Esophagus squamous epithelium (tissue), 5 donors: ENCODE measurements around the gene EHMT1. TPM values are rescaled to one million over a fixed set of nuclear protein-coding genes. Genes with fewer than 3 reads are reported as not detected.

ENCODE experiments used
- DNase-seq: peaks from one replicate; lab custom pipeline; 2025; lab: John Stamatoyannopoulos, UW
- H3K27ac ChIP-seq, 4 donors: fragments of 200-600 bp; sonication (generic); one replicate each; pipeline ENCODE4 v1.5.1; 2016 to 2019; ENCODE audit warnings: mild to moderate bottlenecking in 1 of 4
- H3K27me3 ChIP-seq, 4 donors: fragments of 200-600 bp; sonication (generic); 1 replicate in 3 of 4; 2 replicates in 1 of 4; pipeline versions ENCODE4 v1.5.1 to v1.6.0; 2017 to 2021; ENCODE audit warnings: antibody characterized with exemption in 1 of 4
- H3K36me3 ChIP-seq, 3 donors: fragments of 200-600 bp; sonication (generic); one replicate each; pipeline ENCODE4 v1.5.1; 2016 to 2019
- H3K4me1 ChIP-seq, 3 donors: fragments of 200-600 bp; sonication (generic); one replicate each; pipeline ENCODE4 v1.5.1; 2017 to 2019
- H3K4me3 ChIP-seq, 4 donors: fragments of 200-600 bp; sonication (generic); 1 replicate in 3 of 4; 2 replicates in 1 of 4; pipeline ENCODE4 v1.5.1; 2016 to 2019; ENCODE audit warnings: mild to moderate bottlenecking in 2 of 4, moderate library complexity in 1 of 4
- H3K9me3 ChIP-seq, 3 donors: fragments of 200-600 bp; sonication (generic); one replicate each; pipeline ENCODE4 v1.5.1; 2016 to 2019
- CTCF ChIP-seq, 6 experiments: fragments of 450-650 bp in 4 of 6; fragments of 200-600 bp in 2 of 6; sonication (generic) in 2 of 6; IDR thresholded peaks; one replicate each; pipeline ENCODE4 v1.5.1; 2016 to 2019; ENCODE audit warnings: antibody characterized with exemption in 6 of 6, mild to moderate bottlenecking in 4 of 6, moderate library complexity in 4 of 6
- POLR2A ChIP-seq, 4 donors: fragments of 450-650 bp; IDR thresholded peaks; one replicate each; pipeline ENCODE4 v1.6.1; 2017; ENCODE audit warnings: antibody characterized with exemption in 4 of 4, mild to moderate bottlenecking in 4 of 4, moderate library complexity in 3 of 4
- WGBS, 2 donors: methylation state at CpG; one replicate each; pipeline ENCODE4 v1.1.5; 2018; 5-methylcytosine and 5-hydroxymethylcytosine counted together
- intact Hi-C: fragments of 100-400 bp; cut with DNase I; formaldehyde crosslinking; loops from one replicate; pipeline ENCODE4 v1.15.0; 2022
- total RNA-seq, 4 donors: library from RNA; depleted of rRNA; stranded (reverse); fragments of >200 nt; gene quantifications; one replicate each; pipeline ENCODE4 v1.1.0, GENCODE V29; 2016
- donor health status: DM: yes; HTN: yes; CAD: no.

Gene EHMT1
- total RNA-seq, 4 donors from 2014 or later, result 42.8 to 87.0 (median 65.0) TPM

GRCh38 chr9:137878146-137878941 is 259.5 kb downstream of the EHMT1 start:
- H3K27me3 ChIP-seq, result peaks cover 0 to 77% (median 0%) of the 10 kb centered on the region in 4 donors
- H3K4me3 ChIP-seq, result peak overlapping the region in 2 of 4 donors; percentile 34 to 44
- H3K4me1 ChIP-seq, result peaks cover 0 to 10% (median 7%) of the 10 kb centered on the region in 3 donors
- no peak overlapping the region for H3K27ac ChIP-seq
- 10% methylated on average over 25 of the region's 101 CpGs; no CpG with 5 or more reads in 1 of the 2 donors for WGBS, 2 donors
- TF ChIP-seq POLR2A (IDR thresholded peaks at IDR 0.05), result no peak
- TF ChIP-seq CTCF (IDR thresholded peaks at IDR 0.05), result no peak
- no peaks in the 10 kb centered on the region for H3K9me3 ChIP-seq
- no peak for DNase-seq
- no peaks in the 10 kb centered on the region for H3K36me3 ChIP-seq
- intact Hi-C loops, result no loop called here

- DNase-seq, result no peak
These were observed 260.2 kb downstream of the EHMT1 start for GRCh38 chr9:137879052-137879451.

GRCh38 chr9:137879566-137880150 is 260.9 kb downstream of the EHMT1 start:
- no peaks in the 10 kb centered on the region for H3K36me3 ChIP-seq
- no peak overlapping the region for H3K4me3 ChIP-seq
- no peak for DNase-seq
- no peak overlapping the region for H3K27ac ChIP-seq
- 89 to 94% methylated on average over 3 of the region's 8 CpGs for WGBS, 2 donors
- H3K9me3 ChIP-seq, result no peaks in the 10 kb centered on the region
- intact Hi-C loops, result no loop called here
- H3K4me1 ChIP-seq, result peaks cover 0 to 10% (median 7%) of the 10 kb centered on the region in 3 donors
- no peak for TF ChIP-seq POLR2A (IDR thresholded peaks at IDR 0.05)
- TF ChIP-seq CTCF (IDR thresholded peaks at IDR 0.05), result no peak
- peaks cover 0 to 75% (median 0%) of the 10 kb centered on the region in 4 donors for H3K27me3 ChIP-seq

More at GRCh38 chr9:137879052-137879451, 260.2 kb downstream of the EHMT1 start:
- intact Hi-C loops, result no loop called here
- Histone ChIP-seq H3K36me3 (no peaks in the 10 kb centered on the region), H3K9me3 (no peaks in the 10 kb centered on the region), H3K27ac (no peak overlapping the region), H3K4me1 (peaks cover 0 to 10% (median 7%) of the 10 kb centered on the region in 3 donors), H3K4me3 (peak overlapping the region in 1 of 4 donors; percentile 44), H3K27me3 (peaks cover 0 to 77% (median 0%) of the 10 kb centered on the region in 4 donors)
- TF ChIP-seq POLR2A (IDR thresholded peaks at IDR 0.05), result no peak
- no peak for TF ChIP-seq CTCF (IDR thresholded peaks at IDR 0.05)
- WGBS, 2 donors, result 75% methylated on average over 2 of the region's 20 CpGs; no CpG with 5 or more reads in 1 of the 2 donors

- no peak for DNase-seq
These were observed 261.6 kb downstream of the EHMT1 start for GRCh38 chr9:137880160-137880975.

More at GRCh38 chr9:137880160-137880975, 261.6 kb downstream of the EHMT1 start:
- Histone ChIP-seq H3K9me3 (no peaks in the 10 kb centered on the region), H3K27me3 (peaks cover 0 to 68% (median 0%) of the 10 kb centered on the region in 4 donors), H3K36me3 (no peaks in the 10 kb centered on the region), H3K4me3 (no peak overlapping the region), H3K4me1 (peaks cover 0 to 10% (median 7%) of the 10 kb centered on the region in 3 donors), H3K27ac (no peak overlapping the region)
- intact Hi-C loops, result no loop called here
- TF ChIP-seq POLR2A (IDR thresholded peaks at IDR 0.05) (no peak), CTCF (IDR thresholded peaks at IDR 0.05) (no peak)
- 74 to 84% methylated on average over 5 to 8 of the region's 16 CpGs for WGBS, 2 donors
